Iris pigment epithelial cell (primary cell): ENCODE measurements around the gene MTMR12.
A peak's percentile ranks its signal among the peaks of the same experiment; 100 is the strongest.

Experiments
- DNase-seq: peaks from one replicate; pipeline ENCODE4 v3.0.0-alpha.2; 2011; ENCODE audit warnings: low read depth

Gene MTMR12, protein sequence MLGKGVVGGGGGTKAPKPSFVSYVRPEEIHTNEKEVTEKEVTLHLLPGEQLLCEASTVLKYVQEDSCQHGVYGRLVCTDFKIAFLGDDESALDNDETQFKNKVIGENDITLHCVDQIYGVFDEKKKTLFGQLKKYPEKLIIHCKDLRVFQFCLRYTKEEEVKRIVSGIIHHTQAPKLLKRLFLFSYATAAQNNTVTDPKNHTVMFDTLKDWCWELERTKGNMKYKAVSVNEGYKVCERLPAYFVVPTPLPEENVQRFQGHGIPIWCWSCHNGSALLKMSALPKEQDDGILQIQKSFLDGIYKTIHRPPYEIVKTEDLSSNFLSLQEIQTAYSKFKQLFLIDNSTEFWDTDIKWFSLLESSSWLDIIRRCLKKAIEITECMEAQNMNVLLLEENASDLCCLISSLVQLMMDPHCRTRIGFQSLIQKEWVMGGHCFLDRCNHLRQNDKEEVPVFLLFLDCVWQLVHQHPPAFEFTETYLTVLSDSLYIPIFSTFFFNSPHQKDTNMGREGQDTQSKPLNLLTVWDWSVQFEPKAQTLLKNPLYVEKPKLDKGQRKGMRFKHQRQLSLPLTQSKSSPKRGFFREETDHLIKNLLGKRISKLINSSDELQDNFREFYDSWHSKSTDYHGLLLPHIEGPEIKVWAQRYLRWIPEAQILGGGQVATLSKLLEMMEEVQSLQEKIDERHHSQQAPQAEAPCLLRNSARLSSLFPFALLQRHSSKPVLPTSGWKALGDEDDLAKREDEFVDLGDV

GRCh38 chr5:32312595-32313332 is at the start of gene MTMR12:
Gene MTMR12, minus strand, starts transcription at chr5:32312939. Its CDS starts 101 bp downstream, at chr5:32312838.
- DNase-seq: peak; percentile 100

DNA sequence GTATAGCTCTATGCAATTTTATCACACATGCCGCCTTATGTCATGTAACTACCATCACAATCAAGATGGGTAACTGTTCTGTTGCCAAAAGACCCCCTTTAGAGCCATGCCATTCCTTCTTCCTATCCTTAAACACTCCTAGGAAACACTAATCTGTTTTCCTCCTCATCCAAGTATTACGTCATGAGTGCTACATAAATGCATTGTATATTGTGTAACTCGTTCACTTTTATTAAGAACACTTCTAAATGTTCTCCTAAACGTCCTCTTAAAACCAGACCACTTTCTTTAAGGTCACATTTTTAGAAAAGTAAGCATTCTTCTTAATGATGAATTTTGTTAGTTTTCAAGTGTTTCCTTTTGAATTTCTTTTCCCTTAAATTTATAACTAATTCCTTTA is 49.8 kb upstream of the MTMR12 start:
- no peak for DNase-seq

DNA sequence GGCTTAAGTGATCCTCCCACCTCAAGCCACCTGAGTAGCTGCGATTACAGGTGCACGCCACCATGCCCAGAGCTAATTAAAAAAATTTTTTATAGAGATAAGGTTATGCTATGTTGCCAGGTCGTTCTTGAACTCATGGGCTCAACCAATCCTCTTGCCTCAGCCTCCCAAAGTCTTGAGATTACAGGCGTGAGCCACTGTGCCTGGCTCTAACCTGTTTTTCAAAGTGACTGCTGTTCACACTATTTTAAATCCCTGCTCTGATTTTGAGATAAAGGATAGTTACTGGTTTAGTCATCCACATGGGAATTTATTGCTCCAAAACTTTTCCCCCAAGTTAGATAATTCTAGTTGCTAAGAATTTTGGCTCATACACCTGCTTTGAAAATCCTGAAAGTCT is 48.2 kb upstream of the MTMR12 start:
- DNase-seq: no peak

DNA sequence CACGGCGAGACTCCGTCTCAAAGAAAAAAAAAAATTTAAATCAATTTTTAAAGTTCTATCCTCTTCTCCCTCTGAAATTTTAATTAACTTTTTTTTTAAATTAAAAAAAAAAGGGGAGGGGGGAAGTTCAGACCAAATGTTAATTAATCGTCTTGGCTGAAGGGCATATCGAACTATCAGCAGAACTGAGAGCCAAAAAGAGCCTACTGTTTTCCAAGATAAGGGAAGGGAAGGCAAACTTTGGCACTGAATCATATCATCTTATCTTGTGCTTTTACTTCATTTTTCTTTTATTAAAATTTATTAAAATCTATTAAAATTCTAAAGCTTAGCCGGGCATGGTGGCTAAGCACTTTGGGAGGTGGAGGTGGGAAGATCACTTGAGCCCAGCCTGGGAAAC is 45.9 kb upstream of the MTMR12 start:
- no peak for DNase-seq

DNA sequence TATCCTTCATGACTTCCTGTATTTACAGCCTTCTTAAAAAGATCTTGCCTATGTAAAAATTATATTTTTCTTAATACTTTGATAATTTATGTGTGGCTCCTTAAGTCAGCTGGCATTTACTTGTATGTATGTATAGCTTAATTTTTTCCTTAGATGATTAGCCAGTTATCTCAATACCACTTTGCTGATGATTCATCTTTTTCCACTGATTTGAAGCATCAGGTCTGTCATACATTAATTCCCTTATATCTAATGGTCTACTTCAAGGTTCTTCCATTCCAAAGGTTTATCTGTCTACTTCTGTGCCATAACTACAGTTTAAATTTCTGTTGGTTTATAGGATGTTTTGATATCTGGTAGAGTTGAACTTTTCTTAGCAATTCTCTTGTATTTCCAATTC is 44.9 kb upstream of the MTMR12 start:
- DNase-seq: peak; percentile 20

DNA sequence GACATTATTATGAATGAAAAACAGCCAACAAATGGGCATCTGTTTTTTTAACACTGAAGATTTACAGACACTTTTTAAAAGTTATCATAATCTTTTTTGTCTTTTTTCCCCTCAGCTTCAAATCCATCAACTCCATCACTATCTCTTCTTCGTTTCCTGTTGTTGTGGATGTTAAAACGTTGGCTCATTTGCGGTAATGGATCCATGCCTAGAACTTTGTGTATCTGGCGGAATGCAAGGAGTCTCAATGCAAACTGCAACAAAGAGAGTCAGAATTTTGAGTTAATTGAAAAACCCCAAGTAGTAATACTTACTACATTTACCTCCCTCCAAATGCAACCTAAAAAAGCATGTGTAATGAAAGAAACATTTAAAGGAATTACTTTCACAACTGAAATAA is 42.9 kb upstream of the MTMR12 start:
- DNase-seq: peak; percentile 34

DNA sequence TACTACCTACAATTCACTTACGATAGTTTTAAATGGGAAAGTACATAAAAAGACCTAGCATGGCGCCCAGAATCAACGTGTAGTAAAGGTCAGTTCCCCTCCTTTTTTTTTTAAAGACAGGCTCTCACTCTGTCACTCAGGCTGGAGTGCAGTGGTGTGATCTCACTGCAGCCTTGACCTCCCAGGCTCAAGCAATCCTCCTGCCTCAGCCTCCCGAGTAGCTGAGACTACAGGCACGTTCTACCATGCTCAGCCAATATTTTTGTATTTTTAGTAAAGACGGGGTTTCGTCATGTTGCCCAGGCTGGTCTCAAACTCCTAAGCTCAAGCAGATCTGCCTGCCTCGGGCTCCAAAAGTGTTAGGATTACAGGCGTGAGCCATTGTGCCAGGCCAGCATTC is 40.7 kb upstream of the MTMR12 start:
- no peak for DNase-seq

DNA sequence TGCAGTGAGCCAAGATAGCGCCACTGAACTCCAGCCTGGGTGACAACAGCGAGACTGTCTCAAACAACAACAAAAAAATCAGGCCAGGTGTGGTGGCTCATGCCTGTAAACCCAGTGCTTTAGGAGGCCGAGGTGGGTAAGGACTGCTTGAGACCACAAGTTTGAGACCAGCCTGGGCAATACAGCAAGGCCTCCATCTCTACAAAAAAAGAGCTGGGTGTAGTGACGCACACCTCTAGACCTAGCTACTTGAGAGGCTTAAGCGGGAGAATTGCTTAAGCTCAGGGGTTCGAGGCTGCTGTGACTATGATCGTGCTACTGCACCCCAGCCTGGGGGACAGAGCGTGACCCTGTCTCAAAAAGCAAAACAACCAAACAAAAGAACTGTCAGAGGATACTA is 39.9 kb upstream of the MTMR12 start:
- no peak for DNase-seq

DNA sequence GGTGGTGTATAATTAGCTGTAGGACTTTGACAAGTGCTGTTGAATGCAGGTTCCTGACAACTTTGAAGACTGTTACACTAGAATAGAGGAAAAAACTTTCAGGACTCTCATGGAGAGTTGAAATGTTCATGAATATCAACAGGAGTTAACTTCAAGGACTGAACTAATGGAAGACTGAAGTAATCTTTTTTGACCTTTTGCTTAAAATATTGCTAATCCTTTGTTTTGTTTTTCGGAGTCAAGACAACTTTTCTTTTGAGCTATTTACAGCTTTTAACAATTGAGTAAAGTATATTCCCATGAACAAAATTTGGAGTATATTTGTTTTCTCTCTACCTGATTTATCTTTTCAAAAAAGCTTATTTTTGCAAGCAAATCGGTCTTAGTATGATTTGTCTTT is 34.1 kb upstream of the MTMR12 start:
- DNase-seq: no peak

DNA sequence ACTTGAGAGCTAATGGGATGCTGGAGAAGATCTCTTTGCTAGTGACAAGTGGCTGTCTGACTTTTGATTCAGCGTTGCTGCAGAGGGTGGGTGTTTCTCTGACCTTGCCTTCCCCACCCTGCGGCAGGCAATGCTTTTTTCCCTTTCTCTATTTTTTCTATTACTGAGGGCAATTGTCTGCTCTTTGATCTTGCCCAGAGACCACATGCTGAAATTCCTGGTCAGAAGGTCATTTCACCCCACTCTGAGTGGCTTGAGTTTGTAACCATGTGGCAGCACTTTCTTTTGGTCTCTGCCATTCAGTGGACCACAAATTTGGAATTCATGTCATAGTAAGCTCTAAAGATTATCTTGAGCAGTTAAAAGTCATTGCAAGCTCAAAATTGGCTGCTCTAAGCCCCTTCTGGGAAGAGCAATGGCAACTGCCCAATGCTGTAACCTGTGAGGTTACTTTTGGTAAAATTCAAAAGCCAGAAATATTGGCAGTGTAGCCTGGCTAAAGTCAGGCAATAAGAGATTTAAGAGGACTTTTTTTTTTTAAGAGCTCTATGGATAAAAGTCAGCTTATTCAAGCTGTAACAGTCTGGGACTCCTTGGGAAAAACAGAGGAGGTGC is 30.4 kb upstream of the MTMR12 start:
- DNase-seq: no peak

DNA sequence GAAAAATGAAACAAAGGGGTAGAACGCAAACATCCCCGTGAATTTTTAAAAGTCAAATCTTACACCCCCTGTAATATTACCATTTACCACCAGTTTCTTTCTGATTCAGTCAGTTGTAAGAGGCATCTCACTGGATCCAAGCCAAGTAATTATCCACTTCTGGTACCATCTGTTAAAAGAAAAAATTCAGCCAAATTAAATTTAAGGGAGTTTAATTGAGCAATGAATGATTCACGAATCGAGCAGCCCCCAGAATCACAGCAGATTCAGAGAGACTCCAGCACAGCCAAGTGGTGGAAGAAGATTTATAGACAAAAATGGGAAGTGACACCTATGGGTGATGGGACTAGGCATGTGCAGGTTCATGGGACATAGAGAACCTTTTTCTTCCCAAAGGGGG is 29.9 kb upstream of the MTMR12 start:
- no peak for DNase-seq

DNA sequence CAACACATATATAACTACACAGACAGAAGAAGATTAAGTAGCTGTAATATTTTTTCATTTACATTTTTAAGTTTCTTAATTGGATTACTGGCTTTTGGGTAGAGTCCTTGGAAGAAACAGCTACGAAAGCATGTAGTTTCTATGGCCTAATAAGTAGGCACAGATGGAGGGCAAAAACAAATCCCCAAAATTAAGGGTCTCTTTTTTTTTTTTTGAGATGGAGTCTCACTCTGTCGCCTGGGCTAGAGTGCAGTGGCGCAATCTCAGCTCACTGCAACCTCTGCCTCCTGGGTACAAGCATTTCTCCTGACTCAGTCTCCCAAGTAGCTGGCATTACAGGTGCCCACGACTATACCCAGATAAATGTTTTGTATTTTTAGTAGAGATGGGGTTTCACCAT is 27.1 kb upstream of the MTMR12 start:
- no peak for DNase-seq

GRCh38 chr5:32339198-32339597 is 26.5 kb upstream of the MTMR12 start:
- DNase-seq: peak; percentile 22

DNA sequence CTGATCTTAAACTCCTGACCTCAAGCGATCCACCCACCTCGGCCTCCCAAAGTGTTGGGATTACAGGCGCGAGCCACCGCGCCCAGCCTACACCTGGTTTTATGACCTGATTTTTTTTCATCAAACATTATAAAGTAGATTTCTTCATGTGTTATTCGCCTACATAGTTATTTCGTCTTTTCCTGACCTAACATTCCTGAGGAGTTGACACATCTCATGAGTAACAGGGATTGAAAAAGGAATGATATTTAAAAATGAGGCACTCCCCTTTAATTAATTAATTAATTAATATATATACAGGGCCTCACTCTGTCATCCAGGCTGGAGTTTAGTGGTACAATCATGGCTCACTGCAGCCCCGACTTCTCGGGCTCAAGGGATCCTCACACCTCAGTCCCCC is 20.2 kb upstream of the MTMR12 start:
- DNase-seq: peak; percentile 35

- no peak for DNase-seq
Observed at GRCh38 chr5:32332361-32332760, 19.6 kb upstream of the MTMR12 start.

DNA sequence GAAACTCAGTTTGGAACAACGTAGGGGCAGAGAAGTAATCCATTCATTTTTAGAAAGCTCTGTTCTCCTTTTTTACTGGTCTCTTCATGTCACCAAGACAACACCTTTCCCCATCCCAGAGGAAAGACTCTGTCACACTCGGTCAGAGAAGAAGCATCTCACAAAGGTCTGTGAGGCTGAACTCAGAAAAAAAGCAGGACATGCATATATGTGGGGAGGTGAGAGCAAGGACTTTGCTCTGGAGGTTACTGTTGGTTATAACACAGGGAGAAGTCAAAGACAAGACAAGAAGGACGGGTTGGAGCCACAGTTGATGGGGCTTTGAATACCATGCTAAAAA is 19.2 kb upstream of the MTMR12 start:
- no peak for DNase-seq

GRCh38 chr5:32331217-32331934 is 18.6 kb upstream of the MTMR12 start:
- no peak for DNase-seq

GRCh38 chr5:32330126-32330971 is 17.6 kb upstream of the MTMR12 start:
- DNase-seq: no peak

DNA sequence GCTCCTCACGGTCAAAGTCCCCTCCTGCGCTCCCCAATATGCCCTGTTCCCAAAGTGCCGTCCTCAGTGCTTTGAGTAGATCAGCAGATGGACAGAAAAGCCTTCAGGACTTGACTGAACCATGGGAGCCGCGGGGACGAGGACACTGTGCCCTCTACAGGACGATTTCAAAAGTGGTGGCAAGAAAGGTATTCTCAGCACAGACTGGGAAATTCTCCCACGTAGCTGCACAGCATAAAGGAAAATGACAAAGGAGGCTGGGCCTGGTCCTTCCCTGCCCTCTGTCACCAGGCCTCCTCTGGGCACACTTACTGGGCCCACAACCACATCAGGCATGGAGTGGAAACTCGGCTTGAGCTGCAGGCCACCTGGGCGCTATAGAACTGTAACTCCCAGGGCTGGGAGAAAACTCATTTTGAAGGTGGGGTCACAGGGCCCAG is 16.7 kb upstream of the MTMR12 start:
- DNase-seq: peak; percentile 74

- DNase-seq: peak; percentile 63
Observed at GRCh38 chr5:32326216-32326772, 13.6 kb upstream of the MTMR12 start.
